RWPE1 (cell line): ENCODE measurements around the gene TECPR2.
"Not testable (repeated sequence)": the region's sequence is repeated elsewhere in the genome, so short reads cannot be mapped to it uniquely, and the experiment has no call there.

Experiments used
- CTCF ChIA-PET: fragments of 350-600 bp; sonication (Branson Sonifier 250); formaldehyde crosslinking; extraction: SDS; loops from one replicate; lab custom pipeline; 2021; lab: Yijun Ruan, JAX
- POLR2A ChIA-PET: fragments of 400-600 bp; formaldehyde crosslinking; extraction: SDS; loops from one replicate; lab custom pipeline; 2020; ENCODE audit warnings: antibody characterized with exemption; ENCODE audit not compliant: low non-redundant PET; lab: Yijun Ruan, JAX
- DNase-seq: peaks from one replicate; pipeline ENCODE4 v3.0.0; 2012; ENCODE audit warnings: low spot score
- H3K27ac ChIP-seq: fragments of 450-650 bp; 2 replicates; pipeline ENCODE4 v1.5.1; 2017
- CTCF ChIP-seq: fragments of 450-650 bp; conservative IDR thresholded peaks from 2 replicates; pipeline ENCODE4 v1.5.1; 2017; ENCODE audit warnings: low read depth, mild to moderate bottlenecking

TECPR2 gene

DNA sequence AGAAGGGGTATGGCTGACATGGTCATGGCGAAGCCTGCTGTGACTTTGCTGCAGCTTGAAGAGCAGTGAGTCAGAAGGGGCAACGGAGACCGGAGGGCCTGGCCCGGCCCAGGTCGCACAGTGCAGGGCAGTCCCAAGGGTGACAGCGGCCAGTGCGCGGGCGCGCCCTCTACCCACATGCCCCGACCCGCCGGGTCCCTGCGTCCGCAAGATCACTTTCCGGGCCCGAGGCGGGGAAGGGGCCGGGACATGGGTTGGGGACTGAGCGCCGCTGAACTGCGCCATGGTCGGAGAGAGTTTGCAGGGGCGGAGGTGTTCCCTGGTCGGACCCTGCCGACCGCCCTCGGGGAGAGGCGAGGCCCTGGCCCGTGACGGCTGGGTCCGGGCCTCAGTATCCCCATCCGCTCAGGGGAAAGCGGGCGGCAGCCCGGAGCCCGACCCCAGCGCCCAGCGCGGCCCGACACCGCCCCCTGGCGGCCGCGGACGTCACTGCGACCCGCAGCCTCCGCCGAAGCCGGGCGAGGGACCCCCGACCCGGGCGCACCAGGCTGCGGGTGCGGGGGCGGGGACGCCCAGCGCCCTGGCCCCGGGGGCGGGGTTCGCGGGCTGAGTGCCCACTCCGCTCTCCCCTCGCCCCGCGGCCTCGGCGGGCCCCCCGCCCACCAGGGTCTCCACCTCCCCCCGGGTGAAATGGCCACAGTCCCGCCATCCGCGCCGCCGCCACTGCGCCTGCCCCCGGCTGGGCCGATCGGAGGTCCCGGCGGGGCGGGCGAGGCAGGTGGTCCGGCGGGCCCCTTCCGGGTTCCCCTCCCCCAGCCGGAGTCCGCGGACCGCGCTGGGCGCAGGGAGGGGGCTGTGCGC, 154.0 kb downstream of the TECPR2 start:
- ChIA-PET CTCF (interaction anchor here (0.6 to 2.2 kb wide), 4 partner anchors 78 to 488 kb away, joined by 3 to 18 read pairs (median 4); no protein-coding TSS in a partner anchor), POLR2A (no interaction called here)
- H3K27ac ChIP-seq, result peak overlapping the region; percentile 100
- TF ChIP-seq CTCF, result peak; percentile 95
- DNase-seq, result peak; percentile 51

GRCh38 chr14:102517392-102518062, 154.8 kb downstream of the TECPR2 start:
- CTCF ChIA-PET, result interaction anchor here (0.5 kb wide), 1 partner anchor 88 kb away, joined by 3 read pairs; no protein-coding TSS in a partner anchor
- TF ChIP-seq CTCF, result no peak
- POLR2A ChIA-PET, result no interaction called here
- H3K27ac ChIP-seq, result peak overlapping the region; percentile 100
- DNase-seq, result no peak

GRCh38 chr14:102518063-102518648, 155.4 kb downstream of the TECPR2 start:
- DNase-seq, result no peak
- ChIA-PET POLR2A (no interaction called here), CTCF (interaction anchor here (0.5 to 1.6 kb wide), 3 partner anchors 77 to 89 kb away, joined by 3 to 8 read pairs (median 8); no protein-coding TSS in a partner anchor)
- peak overlapping the region; percentile 100 for H3K27ac ChIP-seq
- no peak for TF ChIP-seq CTCF

- DNase-seq, POLR2A ChIA-PET: not testable (repeated sequence)
- CTCF ChIA-PET, result interaction anchor here (0.6 to 1.6 kb wide), 2 partner anchors 75 to 88 kb away, joined by 3 to 8 read pairs; no protein-coding TSS in a partner anchor
- H3K27ac ChIP-seq, result peak overlapping the region; percentile 100; the same call in 1 of the 2 replicates
These were observed 157.0 kb downstream of the TECPR2 start for GRCh38 chr14:102519709-102520108.

DNA sequence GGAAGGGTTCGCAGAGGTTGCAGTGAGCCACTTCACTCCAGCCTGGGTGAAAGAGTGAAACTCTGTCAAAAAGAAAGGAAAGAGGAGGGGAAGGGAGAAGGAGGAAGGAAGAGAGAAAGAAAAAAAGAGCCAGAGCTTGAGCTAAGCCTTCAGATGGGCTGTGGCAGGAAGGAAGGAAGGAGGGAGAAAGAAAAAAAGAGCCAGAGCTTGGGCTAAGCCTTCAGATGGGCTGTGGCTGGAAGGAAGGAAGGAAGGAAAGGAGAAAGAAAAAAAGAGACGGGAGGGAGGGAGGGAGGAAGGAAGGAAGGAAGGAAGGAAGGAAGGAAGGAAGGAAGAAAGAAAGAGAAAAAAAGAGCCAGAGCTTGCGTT, 160.4 kb downstream of the TECPR2 start:
- no peak for DNase-seq
- H3K27ac ChIP-seq, result peak overlapping the region; percentile 95
- ChIA-PET POLR2A (no interaction called here), CTCF (interaction anchor here (0.7 to 0.9 kb wide), 3 partner anchors 17 to 72 kb away, joined by 3 to 4 read pairs (median 4); no protein-coding TSS in a partner anchor)
- no peak for TF ChIP-seq CTCF

DNA sequence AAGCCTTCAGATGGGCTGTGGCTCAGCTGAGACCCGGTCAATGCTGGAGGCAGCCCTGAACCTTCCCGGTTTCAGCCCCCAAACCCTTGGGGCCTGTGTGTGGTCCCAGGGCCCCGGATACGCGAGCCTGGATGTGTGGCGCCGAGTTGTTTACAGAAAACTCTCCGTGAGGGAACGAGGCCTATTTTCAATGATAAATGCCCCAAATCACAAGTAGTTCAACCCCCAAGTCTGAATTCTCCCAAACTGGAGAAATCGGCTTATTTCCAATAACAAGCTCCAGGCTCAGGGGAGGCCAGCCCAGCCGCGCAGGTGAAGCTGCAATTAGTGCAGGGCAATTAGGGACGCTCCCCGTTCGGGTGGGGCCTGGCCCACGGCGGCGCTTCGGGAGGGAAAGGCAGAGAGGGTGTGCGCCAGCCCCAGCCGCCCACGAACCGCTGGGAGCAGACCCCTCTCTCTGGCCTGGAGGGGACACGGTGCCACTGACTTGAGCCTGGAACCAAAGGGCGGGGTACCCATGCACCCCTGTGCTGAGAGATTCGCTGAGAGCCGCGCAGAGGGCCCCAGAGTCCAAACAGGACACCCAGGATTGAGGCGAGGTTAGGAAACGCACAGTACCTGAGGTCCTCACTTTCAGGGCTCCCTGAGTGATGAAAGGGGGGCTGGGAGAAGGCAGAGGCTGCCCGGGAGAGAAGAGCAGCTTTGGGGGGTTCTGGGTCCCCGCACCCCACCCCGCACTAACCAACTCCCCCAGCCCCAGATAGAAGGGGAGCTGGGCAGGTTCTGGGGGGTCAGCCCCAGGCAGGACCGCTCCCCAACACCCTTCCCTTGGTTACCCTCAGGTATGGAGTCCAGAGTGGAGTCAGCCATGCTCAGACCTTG, 161.1 kb downstream of the TECPR2 start:
- DNase-seq, result no peak
- ChIA-PET CTCF (interaction anchor here (0.7 to 1.3 kb wide), 4 partner anchors 16 to 86 kb away, joined by 3 to 4 read pairs (median 4); no protein-coding TSS in a partner anchor), POLR2A (interaction anchor here (1.2 kb wide), 1 partner anchor 68 kb away, joined by 5 read pairs; no protein-coding TSS in a partner anchor)
- TF ChIP-seq CTCF, result no peak
- peak overlapping the region; percentile 95 for H3K27ac ChIP-seq
